ENCODE data around the gene NUP62. TPM values are rescaled to one million over a fixed set of nuclear protein-coding genes. Genes with fewer than 3 reads are reported as not detected.
A peak's percentile ranks its signal among the peaks of the same experiment; 100 is the strongest.

Gene NUP62
- total RNA-seq, 1 experiment from 2014 or later, result 127 TPM

GRCh38 chr19:49954092-49954829 lies 25.0 kb upstream of the NUP62 start:
- Mint-ChIP-seq H3K4me1 (peaks cover 22 to 44% of the 10 kb centered on the region in 2 experiments), H3K27ac (peak overlapping the region in 1 of 3 experiments; percentile 81; a peak in 3 of 7 replicates), H3K4me3 (no peak overlapping the region), H3K36me3 (ENCODE audit: insufficient read depth in 1 of 3, low read depth in 3 of 3) (no peaks in the 10 kb centered on the region), H3K9me3 (no peaks in the 10 kb centered on the region; a peak in 3 of 5 replicates), H3K27me3 (ENCODE audit: low read depth) (peaks cover 5% of the 10 kb centered on the region)
- no peak overlapping the region for H3K23ac ChIP-seq (ENCODE audit: insufficient read length, low read depth, low read length)
- H3K23me2 ChIP-seq (ENCODE audit: insufficient read length, low read depth, low read length, poor library complexity, severe bottlenecking), result no peaks in the 10 kb centered on the region
- H3K9me3 ChIP-seq (ENCODE audit: control insufficient read depth, low read depth, low read length), result no peaks in the 10 kb centered on the region
- no peak overlapping the region for H2BK120ac ChIP-seq (ENCODE audit: low read depth, low read length, poor library complexity, severe bottlenecking)
- no peak overlapping the region for H2BK12ac ChIP-seq (ENCODE audit: insufficient read length, low read depth, low read length)
- no peak overlapping the region for H4K8ac ChIP-seq (replicated peaks; ENCODE audit: insufficient read length, low read depth, low read length)
- H2BK15ac ChIP-seq (ENCODE audit: low read depth, low read length), result no peak overlapping the region
- H3K79me1 ChIP-seq (ENCODE audit: insufficient read depth, low read depth, low read length, poor library complexity, severe bottlenecking), result no peaks in the 10 kb centered on the region
- H3K18ac ChIP-seq (ENCODE audit: insufficient read length, low read depth, low read length), result no peak overlapping the region
- H3K4me1 ChIP-seq (ENCODE audit: insufficient read depth, low read length), result peaks cover 3% of the 10 kb centered on the region; the same call in 1 of the 2 replicates
- no peak overlapping the region for H2BK5ac ChIP-seq (ENCODE audit: insufficient read length, low read length)
- no peak overlapping the region for H4K5ac ChIP-seq (ENCODE audit: insufficient read length, low read depth, low read length)
- H2AFZ ChIP-seq (ENCODE audit: low read length), result no peak overlapping the region
- H3T11ph ChIP-seq (ENCODE audit: low read length), result no peak overlapping the region
- no peak overlapping the region for H2BK20ac ChIP-seq (ENCODE audit: low read depth, low read length, poor library complexity, severe bottlenecking)
- no peak overlapping the region for H3K27ac ChIP-seq (ENCODE audit: insufficient read length, low read depth, low read length)
- H3K14ac ChIP-seq (ENCODE audit: insufficient read depth, low read length), result no peak overlapping the region
- no peak overlapping the region for H3K4me2 ChIP-seq (ENCODE audit: insufficient read depth, insufficient read length, low read length)
- H3K9ac ChIP-seq (ENCODE audit: extremely low read depth, insufficient read length, low read length), result no peak overlapping the region
- no peaks in the 10 kb centered on the region for H3K79me2 ChIP-seq (ENCODE audit: insufficient read depth, low read length)
- TF ChIP-seq CTCF (conservative IDR thresholded peaks at IDR 0.05), result no peak
- no CpG with 5 or more reads among the region's 12 CpGs for WGBS (ENCODE audit: extremely low coverage, insufficient read length, low lambda C conversion rate)
- H4K20me1 ChIP-seq (ENCODE audit: control insufficient read depth, insufficient read depth, insufficient read length), result no peaks in the 10 kb centered on the region
- DNase-seq, result no peak
- H2AK5ac ChIP-seq (ENCODE audit: insufficient read length, low read length), result no peak overlapping the region
- H3K4ac ChIP-seq (ENCODE audit: low read depth, low read length), result no peak overlapping the region
- no peaks in the 10 kb centered on the region for H3K27me3 ChIP-seq (ENCODE audit: insufficient read depth, low read length)
- H3K56ac ChIP-seq (ENCODE audit: insufficient read length, low read depth, low read length), result no peak overlapping the region
- no peak overlapping the region for H4K91ac ChIP-seq (ENCODE audit: insufficient read length, low read depth, low read length)
